GM12878 (cell line): ENCODE results near the gene GPR18. TPM values are rescaled to one million over a fixed set of nuclear protein-coding genes. Genes with fewer than 3 reads are reported as not detected.

ENCODE experiments used
- KDM1A ChIP-seq: fragments of 200-600 bp; sonication (generic); IDR thresholded peaks from 2 replicates; pipeline ENCODE4 v1.6.1; 2016; ENCODE audit warnings: borderline replicate concordance
- NFYA ChIP-seq: IDR thresholded peaks from 2 replicates; pipeline ENCODE4 v1.6.1; 2011; ENCODE audit warnings: low read depth, mild to moderate bottlenecking, low read length, improper control_type of control experiment, borderline replicate concordance
- POLR2A ChIP-seq: IDR thresholded peaks from 2 replicates; pipeline ENCODE4 v1.6.1; 2011; ENCODE audit warnings: low read depth, mild to moderate bottlenecking, low read length
- RUNX3 ChIP-seq: IDR thresholded peaks from 2 replicates; pipeline ENCODE4 v1.6.1; 2012; ENCODE audit warnings: low read length, inconsistent platforms
- SMAD1 ChIP-seq: fragments of 450-650 bp; IDR thresholded peaks from 2 replicates; pipeline ENCODE4 v1.6.1; 2018; ENCODE audit warnings: mild to moderate bottlenecking, low read depth; ENCODE audit not compliant: partially characterized antibody
- SPI1 ChIP-seq: IDR thresholded peaks from 2 replicates; pipeline ENCODE4 v1.6.1; 2011; ENCODE audit warnings: low read depth, mild to moderate bottlenecking, low read length, moderate library complexity, borderline replicate concordance; ENCODE audit not compliant: insufficient read depth
- SUZ12 ChIP-seq: fragments of 200-600 bp; sonication (generic); IDR thresholded peaks from one replicate; pipeline ENCODE4 v1.6.1; 2018; ENCODE audit warnings: antibody characterized with exemption, mild to moderate bottlenecking; ENCODE audit not compliant: unreplicated experiment
- TARDBP ChIP-seq: IDR thresholded peaks from 2 replicates; pipeline ENCODE4 v1.6.1; 2016; ENCODE audit warnings: borderline replicate concordance
- ZNF24 ChIP-seq: fragments of 450-650 bp; IDR thresholded peaks from 2 replicates; pipeline ENCODE4 v1.6.1; 2017; ENCODE audit warnings: antibody characterized with exemption, mild to moderate bottlenecking
- ZNF274 ChIP-seq: IDR thresholded peaks from one replicate; pipeline ENCODE4 v1.8.0; 2011; ENCODE audit not compliant: insufficient read length, insufficient read depth
- polyA plus RNA-seq, 11 experiments: library from polyadenylated mRNA; depleted of rRNA in 4 of 11; unstranded in 6 of 11; stranded (reverse) in 5 of 11; fragments of >200 nt; fragmentation: Nextera tagmentation in 4 of 11; fragmentation: Illumina TruSeq in 1 of 11; extraction: Ambion mirVana in 4 of 11; extraction: Trizol in 1 of 11; gene quantifications; 1 replicate in 1 of 11; 2 replicates in 10 of 11; pipeline versions ENCODE4 v1.2.1 to v1.2.3, GENCODE V29; 2011 to 2016; ENCODE audit warnings: inconsistent platforms in 2 of 11, missing spikeins in 2 of 11, low read depth in 1 of 11
- total RNA-seq, 4 experiments: library from RNA; depleted of rRNA in 3 of 4; stranded (reverse); fragments of >200 nt in 3 of 4; fragmentation: Illumina TruSeq in 1 of 4; extraction: Trizol in 1 of 4; gene quantifications; 2 replicates each; pipeline versions ENCODE4 v1.2.1 to v1.2.3, GENCODE V29; 2013 to 2021
- TF ChIP-seq, protein P1 (sequence below): IDR thresholded peaks from 2 replicates; pipeline ENCODE4 v1.6.1; 2012; ENCODE audit warnings: improper control_type of control experiment, low read depth, low read length; ENCODE audit not compliant: insufficient replicate concordance
- TF ChIP-seq, protein P2 (sequence below): IDR thresholded peaks from 2 replicates; pipeline ENCODE4 v1.6.1; 2012; ENCODE audit warnings: low read length, inconsistent platforms
- TF ChIP-seq, protein P3 (sequence below): fragments of 450-650 bp; IDR thresholded peaks from 2 replicates; pipeline ENCODE4 v1.6.1; 2017; ENCODE audit warnings: mild to moderate bottlenecking, moderate library complexity
- TF ChIP-seq, protein P4 (sequence below): fragments of 450-650 bp; IDR thresholded peaks from 2 replicates; pipeline ENCODE4 v1.6.1; 2016; ENCODE audit warnings: mild to moderate bottlenecking, moderate library complexity, borderline replicate concordance

GPR18 gene
- total and polyA plus RNA-seq, 10 of the 15 experiments (the other 5 are each of a cell fraction or from before 2014, with no cell fraction given): 3.3 to 12.9 (median 5.2) TPM

DNA sequence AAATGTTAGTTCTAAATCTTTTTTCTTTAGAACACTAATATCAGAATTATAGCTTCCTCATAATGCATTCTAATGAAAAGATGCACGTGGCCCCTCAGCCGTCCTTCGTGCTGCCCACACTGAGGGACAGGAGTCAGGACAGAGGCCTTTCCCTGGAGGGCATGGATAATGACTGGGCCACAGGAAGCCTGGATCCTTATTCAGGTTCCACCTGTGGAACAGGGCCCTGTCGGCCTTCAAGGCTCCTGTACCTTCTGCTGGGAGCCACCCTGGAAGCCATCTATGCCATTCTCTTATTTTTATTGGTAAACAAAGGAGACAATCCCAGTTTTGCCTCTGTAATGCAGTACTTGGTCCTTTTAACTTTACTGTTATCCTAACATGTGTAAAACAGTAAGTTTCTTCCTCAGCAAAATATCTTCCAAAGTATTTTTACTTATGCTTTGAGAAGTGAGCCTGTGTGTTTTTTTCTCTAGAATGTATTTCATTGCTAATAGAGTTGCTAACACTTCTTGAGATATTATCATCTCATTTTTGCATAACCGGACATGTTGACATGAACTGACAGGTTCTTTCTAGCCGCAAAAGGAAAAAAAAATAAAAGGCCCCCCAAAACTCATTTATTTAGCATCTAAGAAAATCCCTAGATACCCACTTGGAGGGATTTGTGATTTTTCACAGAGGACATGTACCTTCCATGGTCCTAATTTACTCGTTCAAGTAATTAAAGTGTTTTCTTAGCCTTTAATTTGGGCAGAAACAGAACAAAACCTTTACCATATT, 43.1 kb upstream of the GPR18 start (continued):
- TF ChIP-seq, protein P1, sequence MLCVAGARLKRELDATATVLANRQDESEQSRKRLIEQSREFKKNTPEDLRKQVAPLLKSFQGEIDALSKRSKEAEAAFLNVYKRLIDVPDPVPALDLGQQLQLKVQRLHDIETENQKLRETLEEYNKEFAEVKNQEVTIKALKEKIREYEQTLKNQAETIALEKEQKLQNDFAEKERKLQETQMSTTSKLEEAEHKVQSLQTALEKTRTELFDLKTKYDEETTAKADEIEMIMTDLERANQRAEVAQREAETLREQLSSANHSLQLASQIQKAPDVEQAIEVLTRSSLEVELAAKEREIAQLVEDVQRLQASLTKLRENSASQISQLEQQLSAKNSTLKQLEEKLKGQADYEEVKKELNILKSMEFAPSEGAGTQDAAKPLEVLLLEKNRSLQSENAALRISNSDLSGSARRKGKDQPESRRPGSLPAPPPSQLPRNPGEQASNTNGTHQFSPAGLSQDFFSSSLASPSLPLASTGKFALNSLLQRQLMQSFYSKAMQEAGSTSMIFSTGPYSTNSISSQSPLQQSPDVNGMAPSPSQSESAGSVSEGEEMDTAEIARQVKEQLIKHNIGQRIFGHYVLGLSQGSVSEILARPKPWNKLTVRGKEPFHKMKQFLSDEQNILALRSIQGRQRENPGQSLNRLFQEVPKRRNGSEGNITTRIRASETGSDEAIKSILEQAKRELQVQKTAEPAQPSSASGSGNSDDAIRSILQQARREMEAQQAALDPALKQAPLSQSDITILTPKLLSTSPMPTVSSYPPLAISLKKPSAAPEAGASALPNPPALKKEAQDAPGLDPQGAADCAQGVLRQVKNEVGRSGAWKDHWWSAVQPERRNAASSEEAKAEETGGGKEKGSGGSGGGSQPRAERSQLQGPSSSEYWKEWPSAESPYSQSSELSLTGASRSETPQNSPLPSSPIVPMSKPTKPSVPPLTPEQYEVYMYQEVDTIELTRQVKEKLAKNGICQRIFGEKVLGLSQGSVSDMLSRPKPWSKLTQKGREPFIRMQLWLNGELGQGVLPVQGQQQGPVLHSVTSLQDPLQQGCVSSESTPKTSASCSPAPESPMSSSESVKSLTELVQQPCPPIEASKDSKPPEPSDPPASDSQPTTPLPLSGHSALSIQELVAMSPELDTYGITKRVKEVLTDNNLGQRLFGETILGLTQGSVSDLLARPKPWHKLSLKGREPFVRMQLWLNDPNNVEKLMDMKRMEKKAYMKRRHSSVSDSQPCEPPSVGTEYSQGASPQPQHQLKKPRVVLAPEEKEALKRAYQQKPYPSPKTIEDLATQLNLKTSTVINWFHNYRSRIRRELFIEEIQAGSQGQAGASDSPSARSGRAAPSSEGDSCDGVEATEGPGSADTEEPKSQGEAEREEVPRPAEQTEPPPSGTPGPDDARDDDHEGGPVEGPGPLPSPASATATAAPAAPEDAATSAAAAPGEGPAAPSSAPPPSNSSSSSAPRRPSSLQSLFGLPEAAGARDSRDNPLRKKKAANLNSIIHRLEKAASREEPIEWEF: peak; percentile 66
- TF ChIP-seq SUZ12: no peak
- TF ChIP-seq, protein P2, sequence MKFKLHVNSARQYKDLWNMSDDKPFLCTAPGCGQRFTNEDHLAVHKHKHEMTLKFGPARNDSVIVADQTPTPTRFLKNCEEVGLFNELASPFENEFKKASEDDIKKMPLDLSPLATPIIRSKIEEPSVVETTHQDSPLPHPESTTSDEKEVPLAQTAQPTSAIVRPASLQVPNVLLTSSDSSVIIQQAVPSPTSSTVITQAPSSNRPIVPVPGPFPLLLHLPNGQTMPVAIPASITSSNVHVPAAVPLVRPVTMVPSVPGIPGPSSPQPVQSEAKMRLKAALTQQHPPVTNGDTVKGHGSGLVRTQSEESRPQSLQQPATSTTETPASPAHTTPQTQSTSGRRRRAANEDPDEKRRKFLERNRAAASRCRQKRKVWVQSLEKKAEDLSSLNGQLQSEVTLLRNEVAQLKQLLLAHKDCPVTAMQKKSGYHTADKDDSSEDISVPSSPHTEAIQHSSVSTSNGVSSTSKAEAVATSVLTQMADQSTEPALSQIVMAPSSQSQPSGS: no peak
- TF ChIP-seq, protein P3, sequence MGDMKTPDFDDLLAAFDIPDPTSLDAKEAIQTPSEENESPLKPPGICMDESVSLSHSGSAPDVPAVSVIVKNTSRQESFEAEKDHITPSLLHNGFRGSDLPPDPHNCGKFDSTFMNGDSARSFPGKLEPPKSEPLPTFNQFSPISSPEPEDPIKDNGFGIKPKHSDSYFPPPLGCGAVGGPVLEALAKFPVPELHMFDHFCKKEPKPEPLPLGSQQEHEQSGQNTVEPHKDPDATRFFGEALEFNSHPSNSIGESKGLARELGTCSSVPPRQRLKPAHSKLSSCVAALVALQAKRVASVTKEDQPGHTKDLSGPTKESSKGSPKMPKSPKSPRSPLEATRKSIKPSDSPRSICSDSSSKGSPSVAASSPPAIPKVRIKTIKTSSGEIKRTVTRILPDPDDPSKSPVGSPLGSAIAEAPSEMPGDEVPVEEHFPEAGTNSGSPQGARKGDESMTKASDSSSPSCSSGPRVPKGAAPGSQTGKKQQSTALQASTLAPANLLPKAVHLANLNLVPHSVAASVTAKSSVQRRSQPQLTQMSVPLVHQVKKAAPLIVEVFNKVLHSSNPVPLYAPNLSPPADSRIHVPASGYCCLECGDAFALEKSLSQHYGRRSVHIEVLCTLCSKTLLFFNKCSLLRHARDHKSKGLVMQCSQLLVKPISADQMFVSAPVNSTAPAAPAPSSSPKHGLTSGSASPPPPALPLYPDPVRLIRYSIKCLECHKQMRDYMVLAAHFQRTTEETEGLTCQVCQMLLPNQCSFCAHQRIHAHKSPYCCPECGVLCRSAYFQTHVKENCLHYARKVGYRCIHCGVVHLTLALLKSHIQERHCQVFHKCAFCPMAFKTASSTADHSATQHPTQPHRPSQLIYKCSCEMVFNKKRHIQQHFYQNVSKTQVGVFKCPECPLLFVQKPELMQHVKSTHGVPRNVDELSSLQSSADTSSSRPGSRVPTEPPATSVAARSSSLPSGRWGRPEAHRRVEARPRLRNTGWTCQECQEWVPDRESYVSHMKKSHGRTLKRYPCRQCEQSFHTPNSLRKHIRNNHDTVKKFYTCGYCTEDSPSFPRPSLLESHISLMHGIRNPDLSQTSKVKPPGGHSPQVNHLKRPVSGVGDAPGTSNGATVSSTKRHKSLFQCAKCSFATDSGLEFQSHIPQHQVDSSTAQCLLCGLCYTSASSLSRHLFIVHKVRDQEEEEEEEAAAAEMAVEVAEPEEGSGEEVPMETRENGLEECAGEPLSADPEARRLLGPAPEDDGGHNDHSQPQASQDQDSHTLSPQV: 0 out of 2 replicates have a peak, but pooled peaks have one; percentile 59
- no peak for TF ChIP-seq KDM1A
- TF ChIP-seq, protein P4, sequence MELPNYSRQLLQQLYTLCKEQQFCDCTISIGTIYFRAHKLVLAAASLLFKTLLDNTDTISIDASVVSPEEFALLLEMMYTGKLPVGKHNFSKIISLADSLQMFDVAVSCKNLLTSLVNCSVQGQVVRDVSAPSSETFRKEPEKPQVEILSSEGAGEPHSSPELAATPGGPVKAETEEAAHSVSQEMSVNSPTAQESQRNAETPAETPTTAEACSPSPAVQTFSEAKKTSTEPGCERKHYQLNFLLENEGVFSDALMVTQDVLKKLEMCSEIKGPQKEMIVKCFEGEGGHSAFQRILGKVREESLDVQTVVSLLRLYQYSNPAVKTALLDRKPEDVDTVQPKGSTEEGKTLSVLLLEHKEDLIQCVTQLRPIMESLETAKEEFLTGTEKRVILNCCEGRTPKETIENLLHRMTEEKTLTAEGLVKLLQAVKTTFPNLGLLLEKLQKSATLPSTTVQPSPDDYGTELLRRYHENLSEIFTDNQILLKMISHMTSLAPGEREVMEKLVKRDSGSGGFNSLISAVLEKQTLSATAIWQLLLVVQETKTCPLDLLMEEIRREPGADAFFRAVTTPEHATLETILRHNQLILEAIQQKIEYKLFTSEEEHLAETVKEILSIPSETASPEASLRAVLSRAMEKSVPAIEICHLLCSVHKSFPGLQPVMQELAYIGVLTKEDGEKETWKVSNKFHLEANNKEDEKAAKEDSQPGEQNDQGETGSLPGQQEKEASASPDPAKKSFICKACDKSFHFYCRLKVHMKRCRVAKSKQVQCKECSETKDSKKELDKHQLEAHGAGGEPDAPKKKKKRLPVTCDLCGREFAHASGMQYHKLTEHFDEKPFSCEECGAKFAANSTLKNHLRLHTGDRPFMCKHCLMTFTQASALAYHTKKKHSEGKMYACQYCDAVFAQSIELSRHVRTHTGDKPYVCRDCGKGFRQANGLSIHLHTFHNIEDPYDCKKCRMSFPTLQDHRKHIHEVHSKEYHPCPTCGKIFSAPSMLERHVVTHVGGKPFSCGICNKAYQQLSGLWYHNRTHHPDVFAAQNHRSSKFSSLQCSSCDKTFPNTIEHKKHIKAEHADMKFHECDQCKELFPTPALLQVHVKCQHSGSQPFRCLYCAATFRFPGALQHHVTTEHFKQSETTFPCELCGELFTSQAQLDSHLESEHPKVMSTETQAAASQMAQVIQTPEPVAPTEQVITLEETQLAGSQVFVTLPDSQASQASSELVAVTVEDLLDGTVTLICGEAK: no peak; the same call in 1 of the 2 replicates
- TF ChIP-seq TARDBP: no peak
- peak; percentile 34; the same call in 1 of the 2 replicates for TF ChIP-seq POLR2A
- no peak for TF ChIP-seq ZNF24
- TF ChIP-seq SPI1: no peak
- peak; percentile 12 for TF ChIP-seq SMAD1
- TF ChIP-seq RUNX3: peak; percentile 65
- no peak for TF ChIP-seq NFYA
- TF ChIP-seq ZNF274: no peak
